HEK293 (cell line): ENCODE results near the gene UBAP1L.
"Not testable (repeated sequence)": the region's sequence is repeated elsewhere in the genome, so short reads cannot be mapped to it uniquely, and the experiment has no call there.

Source experiments
- CTCF ChIA-PET: fragments of 350-600 bp; formaldehyde crosslinking; extraction: SDS; loops from one replicate; lab custom pipeline; 2021; ENCODE audit warnings: antibody characterized with exemption; lab: Yijun Ruan, JAX
- POLR2A ChIA-PET: fragments of 300-600 bp; formaldehyde crosslinking; extraction: SDS; loops from one replicate; lab custom pipeline; 2020; ENCODE audit warnings: antibody characterized with exemption, inconsistent platforms; lab: Yijun Ruan, JAX
- H3K27ac ChIP-seq: fragments of 200-500 bp; sonication (Bioruptor generic); 2 replicates; pipeline ENCODE4 v1.5.1; 2014; ENCODE audit warnings: low read depth, low read length, control low read depth, inconsistent platforms; ENCODE audit errors: extremely low read depth
- H3K36me3 ChIP-seq, 2 experiments: fragments of 200-500 bp in 1 of 2; sonication (Bioruptor generic) in 1 of 2; 1 replicate in 1 of 2; 2 replicates in 1 of 2; pipeline ENCODE4 v1.5.1; 2014 to 2017; ENCODE audit warnings: inconsistent platforms in 2 of 2, low read length in 2 of 2; ENCODE audit not compliant: control insufficient read depth in 2 of 2, insufficient read depth in 1 of 2
- H3K4me1 ChIP-seq: fragments of 200-500 bp; sonication (Bioruptor generic); 2 replicates; pipeline ENCODE4 v1.5.1; 2014; ENCODE audit warnings: mild to moderate bottlenecking, low read length, inconsistent platforms; ENCODE audit not compliant: control insufficient read depth, insufficient read depth
- H3K4me3 ChIP-seq: 2 replicates; pipeline ENCODE4 v1.5.1; 2011; ENCODE audit warnings: low read depth, mild to moderate bottlenecking, control low read depth, low read length, moderate library complexity
- H3K9me3 ChIP-seq: fragments of 200-500 bp; sonication (Bioruptor generic); 2 replicates; pipeline ENCODE4 v1.5.1; 2014; ENCODE audit warnings: low read depth, low read length, inconsistent platforms; ENCODE audit not compliant: control insufficient read depth, insufficient read depth
- EGR2 ChIP-seq: fragments of 450-650 bp; formaldehyde crosslinking; IDR thresholded peaks from 2 replicates; pipeline ENCODE4 v1.5.1; 2016; ENCODE audit warnings: low read depth, missing biosample characterization, missing genetic modification characterization
- PRDM1 ChIP-seq: fragments of 450-650 bp; formaldehyde crosslinking; IDR thresholded peaks from 2 replicates; pipeline ENCODE4; 2016; ENCODE audit warnings: missing biosample characterization, missing genetic modification characterization
- SALL2 ChIP-seq: fragments of 450-650 bp; formaldehyde crosslinking; IDR thresholded peaks from 2 replicates; pipeline ENCODE4 v1.5.0; 2017; ENCODE audit warnings: missing biosample characterization, mild to moderate bottlenecking, missing genetic modification characterization, borderline replicate concordance
- SCRT2 ChIP-seq: fragments of 450-650 bp; formaldehyde crosslinking; IDR thresholded peaks from 2 replicates; pipeline ENCODE4 v1.5.1; 2016; ENCODE audit warnings: missing biosample characterization, missing genetic modification characterization
- SETDB1 ChIP-seq: IDR thresholded peaks from one replicate; pipeline ENCODE4 v1.6.1; 2017; ENCODE audit warnings: mild to moderate bottlenecking, low read length, moderate library complexity, mixed read lengths; ENCODE audit not compliant: insufficient read length
- ZNF112 ChIP-seq: fragments of 450-650 bp; formaldehyde crosslinking; IDR thresholded peaks from 2 replicates; pipeline ENCODE4 v1.5.0; 2017; ENCODE audit warnings: missing biosample characterization, missing genetic modification characterization
- ZNF514 ChIP-seq: fragments of 450-650 bp; formaldehyde crosslinking; IDR thresholded peaks from 2 replicates; pipeline ENCODE4 v1.5.1; 2016; ENCODE audit warnings: missing biosample characterization, missing genetic modification characterization
- ZNF585B ChIP-seq: fragments of 450-650 bp; formaldehyde crosslinking; IDR thresholded peaks from 2 replicates; pipeline ENCODE4 v1.5.1; 2016; ENCODE audit warnings: missing biosample characterization, missing genetic modification characterization
- ZNF621 ChIP-seq: fragments of 450-650 bp; formaldehyde crosslinking; IDR thresholded peaks from 2 replicates; pipeline ENCODE4 v1.5.1; 2017; ENCODE audit warnings: missing biosample characterization, missing genetic modification characterization
- ZNF701 ChIP-seq: fragments of 450-650 bp; formaldehyde crosslinking; IDR thresholded peaks from 2 replicates; pipeline ENCODE4 v1.5.1; 2016; ENCODE audit warnings: missing biosample characterization, missing genetic modification characterization

Gene UBAP1L

GRCh38 chr15:65147902-65148301 is 32.9 kb upstream of the UBAP1L start:
- CTCF ChIA-PET: no interaction called here
- POLR2A ChIA-PET: no interaction called here

GRCh38 chr15:65146438-65146837 is 31.4 kb upstream of the UBAP1L start:
- ChIA-PET POLR2A (no interaction called here), CTCF (no interaction called here)
- Histone ChIP-seq H3K36me3 (peaks cover 18 to 26% of the 10 kb centered on the region in 2 experiments), H3K4me1 (no peaks in the 10 kb centered on the region), H3K4me3 (no peak overlapping the region), H3K9me3 (no peaks in the 10 kb centered on the region), H3K27ac (no peak overlapping the region)
- TF ChIP-seq SCRT2 (tag by site-specific recombination) (peak; percentile 64; the same call in 1 of the 2 replicates), ZNF112 (tag by site-specific recombination) (no peak), SALL2 (tag by site-specific recombination) (no peak)

More at GRCh38 chr15:65147902-65148301, 32.9 kb upstream of the UBAP1L start:
- no peak for TF ChIP-seq PRDM1 (tag by site-specific recombination)
- no peak for TF ChIP-seq ZNF621 (tag by site-specific recombination)
- TF ChIP-seq ZNF514 (tag by site-specific recombination): no peak
- no peak for TF ChIP-seq ZNF701
- TF ChIP-seq, all 188 proteins: peak for 0
- Histone ChIP-seq H3K27ac (no peak overlapping the region), H3K4me1 (no peaks in the 10 kb centered on the region), H3K4me3 (no peak overlapping the region), H3K36me3 (peaks cover 30 to 32% of the 10 kb centered on the region in 2 experiments), H3K9me3 (no peaks in the 10 kb centered on the region)

- not testable (repeated sequence) for H3K9me3 ChIP-seq, H3K27ac ChIP-seq, H3K4me3 ChIP-seq, H3K4me1 ChIP-seq, H3K36me3 ChIP-seq
- POLR2A ChIA-PET: interaction anchor here (0.5 kb wide), 1 partner anchor 146 kb away, joined by 3 read pairs; no protein-coding TSS in a partner anchor
- CTCF ChIA-PET: interaction anchor here (0.7 kb wide), 1 partner anchor 105 kb away, joined by 3 read pairs; no protein-coding TSS in a partner anchor
Measured at GRCh38 chr15:65138631-65139030, 23.6 kb upstream of the UBAP1L start.

GRCh38 chr15:65137893-65138292 is 22.9 kb upstream of the UBAP1L start:
- POLR2A ChIA-PET, H3K27ac ChIP-seq: not testable (repeated sequence)

GRCh38 chr15:65137089-65137488 is 22.1 kb upstream of the UBAP1L start:
- H3K4me1 ChIP-seq, H3K9me3 ChIP-seq, H3K36me3 ChIP-seq, CTCF ChIA-PET, POLR2A ChIA-PET, H3K4me3 ChIP-seq, H3K27ac ChIP-seq: not testable (repeated sequence)
- TF ChIP-seq ZNF585B (tag by site-specific recombination) (peak; percentile 97), SETDB1 (peak; percentile 53)

More at GRCh38 chr15:65137893-65138292, 22.9 kb upstream of the UBAP1L start:
- H3K4me3 ChIP-seq, H3K36me3 ChIP-seq, H3K9me3 ChIP-seq, CTCF ChIA-PET, H3K4me1 ChIP-seq: not testable (repeated sequence)

GRCh38 chr15:65134538-65134937 is 19.5 kb upstream of the UBAP1L start:
- H3K4me3 ChIP-seq: no peak overlapping the region
- no peak overlapping the region for H3K27ac ChIP-seq
- POLR2A ChIA-PET: interaction anchor here (1.1 to 1.7 kb wide), 3 partner anchors 19 to 99 kb away, joined by 3 to 17 read pairs (median 3); partner anchors contain the start of gene CLPX
- H3K9me3 ChIP-seq: no peaks in the 10 kb centered on the region
- no peak for TF ChIP-seq EGR2
- CTCF ChIA-PET: no interaction called here
- H3K4me1 ChIP-seq: no peaks in the 10 kb centered on the region
- peaks cover 0 to 10% of the 10 kb centered on the region in 2 experiments; a peak in 2 of 3 replicates for H3K36me3 ChIP-seq
